BLaER1 treated with 17β-estradiol and CSF1 and Interleukin-3, amounts not matched to agents 10 nM and 100 nM (cell line): ENCODE data around the gene OPTC.

ENCODE experiments used
- H3K27ac ChIP-seq, 11 experiments: shearing (Covaris generic); formaldehyde crosslinking; 2 replicates each; pipeline ENCODE4 v1.8.1; 2022
- H3K27me3 ChIP-seq, 11 experiments: shearing (Covaris generic); formaldehyde crosslinking; 2 replicates each; pipeline ENCODE4 v1.8.1; 2022
- H3K36me3 ChIP-seq, 11 experiments: shearing (Covaris generic); formaldehyde crosslinking; 2 replicates each; pipeline ENCODE4 v1.8.1; 2022
- H3K4me1 ChIP-seq, 10 experiments: shearing (Covaris generic); formaldehyde crosslinking; 2 replicates each; pipeline ENCODE4 v1.8.1; 2022
- H3K4me2 ChIP-seq, 11 experiments: shearing (Covaris generic); formaldehyde crosslinking; 2 replicates each; pipeline ENCODE4 v1.8.1; 2022
- H3K4me3 ChIP-seq, 10 experiments: shearing (Covaris generic); formaldehyde crosslinking; 2 replicates each; pipeline ENCODE4 v1.8.1; 2022
- H3K9ac ChIP-seq, 11 experiments: shearing (Covaris generic); formaldehyde crosslinking; 2 replicates each; pipeline ENCODE4 v1.8.1; 2022
- H3K9me3 ChIP-seq, 11 experiments: shearing (Covaris generic); formaldehyde crosslinking; replicated peaks in 1 of 11; 2 replicates each; pipeline ENCODE4 v1.8.1; 2022
- H4K20me1 ChIP-seq, 11 experiments: shearing (Covaris generic); formaldehyde crosslinking; 2 replicates each; pipeline ENCODE4 v1.8.1; 2022
- Cebpa-rat ChIP-seq, 11 experiments: shearing (Covaris generic); IDR thresholded peaks; 2 replicates each; pipeline ENCODE4 v1.8.1; 2022

The OPTC gene

DNA sequence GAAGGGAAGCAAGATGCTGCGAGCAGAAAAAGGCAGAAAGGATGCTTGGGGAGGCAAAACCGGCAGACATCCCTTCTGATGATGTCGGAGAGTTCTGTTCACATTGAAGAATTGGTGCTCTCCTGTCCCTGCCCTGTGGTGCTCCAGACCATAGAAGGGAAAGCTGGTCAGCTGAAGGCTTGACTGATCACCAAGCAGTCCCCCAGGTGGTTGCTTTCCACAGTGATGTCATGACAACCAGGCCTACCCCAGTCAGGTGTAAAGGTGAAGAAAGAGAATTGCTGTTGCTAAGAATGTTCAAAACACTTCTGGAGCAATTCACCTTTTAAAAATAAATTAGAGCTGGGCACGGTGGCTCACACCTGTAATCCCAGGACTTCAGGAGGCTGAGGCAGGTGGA, 59.5 kb downstream of the OPTC start:
- Histone ChIP-seq H3K27ac (no peak overlapping the region), H4K20me1 (no peaks in the 10 kb centered on the region), H3K4me1 (peaks cover 15 to 26% (median 17%) of the 10 kb centered on the region in 10 experiments), H3K9me3 (no peaks in the 10 kb centered on the region), H3K27me3 (no peaks in the 10 kb centered on the region), H3K9ac (no peak overlapping the region), H3K36me3 (no peaks in the 10 kb centered on the region), H3K4me2 (no peak overlapping the region; a peak in 1 of 22 replicates), H3K4me3 (no peak overlapping the region)
- TF ChIP-seq Cebpa-rat (IDR thresholded peaks at IDR 0.05): no peak

- H3K27ac ChIP-seq: no peak overlapping the region
- H3K27me3 ChIP-seq: no peaks in the 10 kb centered on the region
- H3K36me3 ChIP-seq: no peaks in the 10 kb centered on the region
- H4K20me1 ChIP-seq: no peaks in the 10 kb centered on the region
- H3K9ac ChIP-seq: no peak overlapping the region
- peaks cover 15 to 26% (median 17%) of the 10 kb centered on the region in 10 experiments for H3K4me1 ChIP-seq
- no peak for TF ChIP-seq Cebpa-rat (IDR thresholded peaks at IDR 0.05)
- peak overlapping the region in 1 of 11 experiments; percentile 18; a peak in 1 of 22 replicates for H3K4me2 ChIP-seq
- H3K4me3 ChIP-seq: no peak overlapping the region
- no peaks in the 10 kb centered on the region for H3K9me3 ChIP-seq
These were observed 60.1 kb downstream of the OPTC start for GRCh38 chr1:203554071-203554470.

DNA sequence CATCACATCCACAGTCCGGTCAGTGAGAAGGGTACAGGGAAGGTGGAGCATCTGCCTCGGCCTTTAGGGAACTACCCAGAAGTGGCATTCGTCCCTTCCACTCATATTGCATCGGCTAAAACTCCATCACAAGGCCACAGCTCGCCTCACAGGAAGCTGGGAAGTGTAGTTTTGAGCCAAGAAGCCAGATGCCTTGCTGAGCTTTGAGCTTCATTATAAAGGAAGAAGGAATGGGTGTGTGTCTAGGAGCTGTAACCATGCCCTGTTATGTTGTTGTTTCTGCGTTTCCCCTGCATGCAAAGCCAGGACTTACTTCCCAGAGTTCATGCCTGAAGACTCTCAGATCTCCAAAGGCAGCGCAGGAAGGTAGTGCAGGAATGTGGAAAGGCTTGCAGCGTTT, 61.1 kb downstream of the OPTC start:
- no peaks in the 10 kb centered on the region for H3K36me3 ChIP-seq
- peak overlapping the region; percentile 51 to 83 (median 70); a peak in 21 of 22 replicates for H3K4me2 ChIP-seq
- peaks cover 15 to 26% (median 17%) of the 10 kb centered on the region in 10 experiments for H3K4me1 ChIP-seq
- H4K20me1 ChIP-seq: no peaks in the 10 kb centered on the region
- no peak overlapping the region for H3K4me3 ChIP-seq
- no peak overlapping the region for H3K9ac ChIP-seq
- H3K27me3 ChIP-seq: no peaks in the 10 kb centered on the region
- no peak overlapping the region for H3K27ac ChIP-seq
- H3K9me3 ChIP-seq: no peaks in the 10 kb centered on the region
- no peak for TF ChIP-seq Cebpa-rat (IDR thresholded peaks at IDR 0.05)

DNA sequence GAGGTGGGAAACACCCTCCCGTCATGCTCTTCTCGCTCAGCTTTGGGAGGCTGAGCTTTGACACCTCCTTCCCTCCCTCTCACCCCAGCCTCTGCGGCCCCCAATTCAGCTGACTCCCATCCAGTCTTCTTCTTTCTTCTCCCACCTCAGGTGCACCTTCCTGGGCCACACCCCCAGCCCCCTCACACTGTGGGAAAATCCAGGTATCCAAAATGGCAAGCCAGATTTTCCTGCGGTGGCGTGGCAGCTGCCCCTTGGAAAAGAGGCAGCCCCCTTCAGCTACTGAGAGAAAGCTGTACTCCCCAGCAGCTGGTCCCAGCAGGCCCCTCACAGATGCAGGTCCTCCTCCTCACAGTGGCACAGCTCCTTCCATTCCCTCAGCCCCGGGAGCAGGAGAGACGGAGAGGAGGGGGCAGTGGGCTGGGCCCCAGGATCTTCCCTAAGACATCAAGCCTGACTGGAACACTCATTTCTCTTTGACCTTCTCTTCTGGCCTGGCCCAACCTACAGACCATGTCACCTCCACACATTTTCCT, 61.6 kb downstream of the OPTC start:
- no peak overlapping the region for H3K4me3 ChIP-seq
- no peaks in the 10 kb centered on the region for H4K20me1 ChIP-seq
- H3K36me3 ChIP-seq: no peaks in the 10 kb centered on the region
- no peaks in the 10 kb centered on the region for H3K27me3 ChIP-seq
- peak overlapping the region; percentile 51 to 83 (median 70) for H3K4me2 ChIP-seq
- H3K9ac ChIP-seq: peak overlapping the region in 5 of 11 experiments; percentile 16 to 53 (median 26); a peak in 6 of 22 replicates
- no peak for TF ChIP-seq Cebpa-rat (IDR thresholded peaks at IDR 0.05)
- H3K9me3 ChIP-seq: no peaks in the 10 kb centered on the region
- H3K27ac ChIP-seq: peak overlapping the region in 1 of 11 experiments; percentile 43; a peak in 1 of 22 replicates
- H3K4me1 ChIP-seq: peaks cover 15 to 26% (median 17%) of the 10 kb centered on the region in 10 experiments

DNA sequence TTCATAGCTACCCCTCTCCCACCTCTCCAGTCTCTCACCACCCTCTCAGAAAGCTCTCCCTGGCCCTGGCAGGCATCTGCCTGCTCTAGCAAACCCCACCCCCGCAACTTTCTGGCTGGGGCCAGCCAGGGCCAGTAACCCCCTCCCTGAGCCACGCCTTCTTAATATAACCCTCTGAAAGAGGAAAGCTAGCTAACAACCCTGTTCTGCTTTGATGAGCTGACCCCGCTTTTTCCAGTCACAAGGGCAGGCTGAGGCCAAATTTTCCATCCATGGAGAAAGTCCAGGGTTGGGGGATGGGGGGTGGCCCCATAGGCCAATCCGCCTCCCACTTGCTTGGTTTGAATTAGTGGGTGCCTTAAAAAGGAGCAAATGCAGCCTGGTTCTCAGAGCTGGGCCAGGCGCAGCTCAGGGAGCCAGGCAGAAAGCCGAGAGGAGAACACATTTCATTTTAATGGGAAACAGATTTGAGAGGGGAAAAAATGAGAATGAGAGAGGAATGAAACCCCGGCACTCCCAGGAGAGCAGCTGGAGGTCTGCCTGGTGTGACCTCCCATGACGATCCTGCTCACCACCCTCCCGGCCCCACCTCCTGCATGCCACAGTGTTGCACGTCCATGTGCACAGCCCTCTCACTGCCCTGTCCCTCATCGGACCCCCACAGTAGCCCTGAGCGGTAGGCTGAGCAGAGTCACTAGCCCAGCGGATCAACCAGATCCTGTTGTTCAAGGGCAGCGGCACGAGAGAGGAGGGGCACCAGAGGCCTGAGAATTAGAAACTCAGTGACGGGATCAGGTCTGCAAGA, 62.3 kb downstream of the OPTC start:
- Histone ChIP-seq H3K4me3 (no peak overlapping the region), H3K4me1 (peaks cover 15 to 26% (median 17%) of the 10 kb centered on the region in 10 experiments), H3K36me3 (no peaks in the 10 kb centered on the region), H3K27me3 (no peaks in the 10 kb centered on the region), H3K4me2 (peak overlapping the region; percentile 51 to 83 (median 70)), H3K27ac (peak overlapping the region in 1 of 11 experiments; percentile 43; a peak in 1 of 22 replicates), H3K9me3 (no peaks in the 10 kb centered on the region), H3K9ac (peak overlapping the region in 6 of 11 experiments; percentile 16 to 53 (median 26); a peak in 7 of 22 replicates), H4K20me1 (no peaks in the 10 kb centered on the region)
- no peak for TF ChIP-seq Cebpa-rat (IDR thresholded peaks at IDR 0.05)

- Histone ChIP-seq H3K36me3 (no peaks in the 10 kb centered on the region), H3K27me3 (no peaks in the 10 kb centered on the region), H4K20me1 (no peaks in the 10 kb centered on the region), H3K4me2 (peak overlapping the region in 1 of 11 experiments; percentile 5; a peak in 1 of 22 replicates), H3K9me3 (no peaks in the 10 kb centered on the region), H3K9ac (no peak overlapping the region), H3K4me3 (no peak overlapping the region), H3K27ac (no peak overlapping the region), H3K4me1 (peaks cover 15 to 26% (median 17%) of the 10 kb centered on the region in 10 experiments)
- TF ChIP-seq Cebpa-rat (IDR thresholded peaks at IDR 0.05): no peak
These were observed 63.4 kb downstream of the OPTC start for GRCh38 chr1:203557390-203557789.

DNA sequence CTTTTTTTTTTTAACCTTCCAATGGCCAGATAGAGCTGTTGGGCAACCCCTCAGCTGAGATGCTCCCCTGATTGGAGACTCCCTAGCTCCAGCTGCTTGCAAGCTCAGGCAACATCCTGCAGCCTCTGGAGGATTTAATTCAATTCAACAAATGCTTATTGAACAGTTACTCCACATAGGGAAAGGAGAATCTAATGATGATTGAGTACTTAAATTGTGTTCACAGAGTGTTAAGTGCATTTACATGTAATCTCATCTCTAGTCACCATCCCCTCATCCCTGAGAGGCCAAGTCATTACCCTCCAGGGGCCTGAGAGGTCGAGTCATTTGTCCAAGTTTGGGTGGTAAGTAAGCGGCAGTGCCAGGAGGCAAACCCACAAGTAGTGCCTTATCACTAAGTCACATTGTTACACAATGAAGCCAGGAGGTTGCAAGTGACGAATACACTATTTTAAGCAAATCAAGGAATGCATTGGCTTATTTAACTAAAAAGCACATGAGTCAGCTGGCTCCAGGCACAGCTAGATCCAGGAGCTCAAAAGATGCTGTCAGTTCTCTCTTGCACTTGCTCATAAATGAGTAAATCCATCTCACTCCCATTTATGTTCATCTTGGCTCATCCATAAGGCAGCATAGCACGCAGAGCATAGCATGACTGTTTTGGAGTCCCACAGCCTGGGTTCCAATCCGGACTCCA, 64.3 kb downstream of the OPTC start:
- H3K4me2 ChIP-seq: peak overlapping the region in 1 of 11 experiments; percentile 5; a peak in 1 of 22 replicates
- TF ChIP-seq Cebpa-rat (IDR thresholded peaks at IDR 0.05): no peak
- H4K20me1 ChIP-seq: no peaks in the 10 kb centered on the region
- no peaks in the 10 kb centered on the region for H3K27me3 ChIP-seq
- H3K9ac ChIP-seq: no peak overlapping the region
- peaks cover 15 to 26% (median 17%) of the 10 kb centered on the region in 10 experiments for H3K4me1 ChIP-seq
- peaks cover 0 to 6% (median 0%) of the 10 kb centered on the region in 11 experiments; a peak in 3 of 22 replicates for H3K9me3 ChIP-seq
- no peak overlapping the region for H3K27ac ChIP-seq
- H3K4me3 ChIP-seq: no peak overlapping the region
- no peaks in the 10 kb centered on the region for H3K36me3 ChIP-seq
